Measurements from ENCODE around the gene OLFM2. TPM values are rescaled to one million over a fixed set of nuclear protein-coding genes. Genes with fewer than 3 reads are reported as not detected.

OLFM2 gene
- total RNA-seq, 1 donor from 2014 or later: 11.4 TPM

- Histone ChIP-seq H3K27ac (no peak overlapping the region), H3K9ac (no peak overlapping the region), H3K79me2 (ENCODE audit: low read depth) (no peaks in the 10 kb centered on the region), H3K27me3 (peaks cover 25% of the 10 kb centered on the region), H3K9me3 (ENCODE audit: low read depth) (no peaks in the 10 kb centered on the region), H3K36me3 (no peaks in the 10 kb centered on the region), H3K4me3 (no peak overlapping the region), H3K4me2 (no peak overlapping the region), H2AFZ (replicated peaks) (no peak overlapping the region), H4K20me1 (ENCODE audit: low read depth) (no peaks in the 10 kb centered on the region), H3F3A (ENCODE audit: low read depth) (no peaks in the 10 kb centered on the region), H3K4me1 (no peaks in the 10 kb centered on the region)
- no peak for DNase-seq (ENCODE audit: low spot score)
- Mint-ChIP-seq H3K9me3 (no peaks in the 10 kb centered on the region), H3K4me1 (peaks cover 3% of the 10 kb centered on the region), H3K4me3 (no peak overlapping the region), H3K36me3 (no peaks in the 10 kb centered on the region), H3K27ac (no peak overlapping the region), H3K27me3 (ENCODE audit: insufficient read depth, low read depth) (peaks cover 19% of the 10 kb centered on the region)
- TF ChIP-seq EZH2 (IDR thresholded peaks at IDR 0.05) (no peak), CTCF (IDR thresholded peaks at IDR 0.05) (no peak), EZH2phosphoT487 (IDR thresholded peaks at IDR 0.05) (no peak)
These were observed 35.0 kb upstream of the OLFM2 start for GRCh38 chr19:9971166-9971897.

- no peak overlapping the region for H3K27ac ChIP-seq
- no peak for DNase-seq (ENCODE audit: low spot score)
- H3F3A ChIP-seq (ENCODE audit: low read depth): no peaks in the 10 kb centered on the region
- H3K4me2 ChIP-seq: no peak overlapping the region
- Mint-ChIP-seq H3K4me1 (peaks cover 3% of the 10 kb centered on the region), H3K27ac (no peak overlapping the region), H3K4me3 (no peak overlapping the region), H3K36me3 (no peaks in the 10 kb centered on the region), H3K27me3 (ENCODE audit: insufficient read depth, low read depth) (peaks cover 25% of the 10 kb centered on the region), H3K9me3 (no peaks in the 10 kb centered on the region)
- peaks cover 34% of the 10 kb centered on the region for H3K27me3 ChIP-seq
- H3K9ac ChIP-seq: no peak overlapping the region
- TF ChIP-seq EZH2 (IDR thresholded peaks at IDR 0.05) (no peak), CTCF (IDR thresholded peaks at IDR 0.05) (no peak), EZH2phosphoT487 (IDR thresholded peaks at IDR 0.05) (no peak)
- no peaks in the 10 kb centered on the region for H4K20me1 ChIP-seq (ENCODE audit: low read depth)
- H3K4me1 ChIP-seq: no peaks in the 10 kb centered on the region
- H3K36me3 ChIP-seq: no peaks in the 10 kb centered on the region
- H2AFZ ChIP-seq (replicated peaks): no peak overlapping the region
- H3K79me2 ChIP-seq (ENCODE audit: low read depth): no peaks in the 10 kb centered on the region
- no peak overlapping the region for H3K4me3 ChIP-seq
- no peaks in the 10 kb centered on the region for H3K9me3 ChIP-seq (ENCODE audit: low read depth)
These were observed 34.2 kb upstream of the OLFM2 start for GRCh38 chr19:9970481-9970880.

GRCh38 chr19:9969688-9969975 is 33.3 kb upstream of the OLFM2 start:
- no peaks in the 10 kb centered on the region for H3K9me3 Mint-ChIP-seq
- Histone ChIP-seq H3K27ac (no peak overlapping the region), H3K4me3 (no peak overlapping the region), H2AFZ (replicated peaks) (no peak overlapping the region), H3K36me3 (no peaks in the 10 kb centered on the region), H3K79me2 (ENCODE audit: low read depth) (no peaks in the 10 kb centered on the region), H3K9ac (no peak overlapping the region), H3F3A (ENCODE audit: low read depth) (no peaks in the 10 kb centered on the region), H3K27me3 (peaks cover 40% of the 10 kb centered on the region), H3K4me1 (no peaks in the 10 kb centered on the region), H4K20me1 (ENCODE audit: low read depth) (no peaks in the 10 kb centered on the region), H3K9me3 (ENCODE audit: low read depth) (no peaks in the 10 kb centered on the region), H3K4me2 (no peak overlapping the region)
- no peak overlapping the region for H3K27ac Mint-ChIP-seq
- H3K4me3 Mint-ChIP-seq: no peak overlapping the region
- H3K4me1 Mint-ChIP-seq: peaks cover 3% of the 10 kb centered on the region
- H3K36me3 Mint-ChIP-seq: no peaks in the 10 kb centered on the region
- DNase-seq (ENCODE audit: low spot score): no peak
- peaks cover 25% of the 10 kb centered on the region for H3K27me3 Mint-ChIP-seq (ENCODE audit: insufficient read depth, low read depth)
- TF ChIP-seq EZH2phosphoT487 (IDR thresholded peaks at IDR 0.05): no peak
- no peak for TF ChIP-seq EZH2 (IDR thresholded peaks at IDR 0.05)
- no peak for TF ChIP-seq CTCF (IDR thresholded peaks at IDR 0.05)

All from neural progenitor cell (in vitro differentiated cells).